Measurements from ENCODE around the gene U2SURP.
"Not testable (repeated sequence)": the region's sequence is repeated elsewhere in the genome, so short reads cannot be mapped to it uniquely, and the experiment has no call there.

U2SURP gene

GRCh38 chr3:143060906-143061305, 59.5 kb downstream of the U2SURP start:
- DNase-seq, result peak in 1 of 2 experiments; percentile 22
- TF ChIP-seq GATA1 (IDR thresholded peaks at IDR 0.05; ENCODE audit: low read depth, low read length) (no peak), POLR2A (IDR thresholded peaks at IDR 0.05; ENCODE audit: low read length) (no peak)

- DNase-seq, result no peak
- TF ChIP-seq GATA1 (IDR thresholded peaks at IDR 0.05; ENCODE audit: low read depth, low read length) (no peak), POLR2A (IDR thresholded peaks at IDR 0.05; ENCODE audit: low read length) (no peak)
These were observed 61.6 kb downstream of the U2SURP start for GRCh38 chr3:143063018-143063417.

DNA sequence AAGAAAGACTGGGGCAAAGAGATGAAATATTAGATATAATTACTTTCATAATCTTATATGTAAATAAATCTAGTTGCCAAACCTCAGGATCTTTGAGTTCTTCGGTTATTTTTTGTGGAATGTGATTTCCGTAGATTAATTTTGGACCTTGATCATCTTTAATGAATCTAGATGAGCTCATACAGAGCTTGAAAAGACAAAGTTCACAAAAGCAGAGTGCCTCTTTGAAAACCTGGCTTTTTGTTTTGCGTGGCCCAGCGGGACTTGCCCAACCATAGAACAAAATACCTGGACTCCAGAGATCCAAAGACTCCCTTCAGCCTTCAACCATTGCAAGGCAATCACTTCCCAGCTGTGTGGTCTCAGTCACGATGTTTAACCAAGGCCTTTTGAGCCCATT, 63.4 kb downstream of the U2SURP start:
- DNase-seq, result no peak
- TF ChIP-seq POLR2A (IDR thresholded peaks at IDR 0.05; ENCODE audit: low read length), result no peak
- TF ChIP-seq GATA1 (IDR thresholded peaks at IDR 0.05; ENCODE audit: low read depth, low read length), result no peak

DNA sequence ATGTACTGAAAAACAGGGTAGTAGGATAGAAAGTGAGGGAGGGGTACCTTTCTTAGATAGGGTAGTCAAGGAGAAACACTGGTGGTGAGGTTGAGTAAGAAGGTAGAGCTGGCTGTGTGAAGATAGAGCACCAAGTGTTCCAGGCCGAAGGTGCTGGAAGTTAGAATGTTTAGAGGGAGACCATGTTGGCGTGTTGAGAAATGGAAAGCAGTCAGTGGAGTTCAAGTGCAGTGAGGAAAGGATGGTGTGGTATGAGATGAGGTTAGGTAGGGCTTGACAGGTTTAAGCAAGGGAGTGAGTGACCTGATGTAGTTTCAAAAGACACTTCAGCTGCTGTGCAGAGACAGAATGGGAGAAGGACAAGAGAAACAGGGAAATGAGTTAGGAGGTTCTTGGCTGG, 64.0 kb downstream of the U2SURP start:
- no peak for DNase-seq
- TF ChIP-seq GATA1 (IDR thresholded peaks at IDR 0.05; ENCODE audit: low read depth, low read length), result no peak
- no peak for TF ChIP-seq POLR2A (IDR thresholded peaks at IDR 0.05; ENCODE audit: low read length)

GRCh38 chr3:143066033-143066432, 64.7 kb downstream of the U2SURP start:
- TF ChIP-seq POLR2A (IDR thresholded peaks at IDR 0.05; ENCODE audit: low read length) (no peak), GATA1 (IDR thresholded peaks at IDR 0.05; ENCODE audit: low read depth, low read length) (no peak)
- no peak for DNase-seq

- no peak for TF ChIP-seq POLR2A (IDR thresholded peaks at IDR 0.05; ENCODE audit: low read length)
- no peak for DNase-seq
These were observed 65.8 kb downstream of the U2SURP start for GRCh38 chr3:143067201-143067600.

- TF ChIP-seq GATA1 (IDR thresholded peaks at IDR 0.05; ENCODE audit: low read depth, low read length) (no peak), POLR2A (IDR thresholded peaks at IDR 0.05; ENCODE audit: low read length) (no peak)
- DNase-seq, result no peak
These were observed 66.7 kb downstream of the U2SURP start for GRCh38 chr3:143068059-143068458.

- no peak for TF ChIP-seq GATA1 (IDR thresholded peaks at IDR 0.05; ENCODE audit: low read depth, low read length)
- TF ChIP-seq POLR2A (IDR thresholded peaks at IDR 0.05; ENCODE audit: low read length), result no peak
- DNase-seq, result no peak
These were observed 69.7 kb downstream of the U2SURP start for GRCh38 chr3:143070977-143071551.

- DNase-seq, result no peak
- no peak for TF ChIP-seq POLR2A (IDR thresholded peaks at IDR 0.05; ENCODE audit: low read length)
- no peak for TF ChIP-seq GATA1 (IDR thresholded peaks at IDR 0.05; ENCODE audit: low read depth, low read length)
These were observed 70.4 kb downstream of the U2SURP start for GRCh38 chr3:143071776-143072175.

- DNase-seq, result not testable (repeated sequence)
These were observed 71.1 kb downstream of the U2SURP start for GRCh38 chr3:143072298-143073020.

GRCh38 chr3:143073541-143073940, 72.2 kb downstream of the U2SURP start:
- DNase-seq, result not testable (repeated sequence)

DNA sequence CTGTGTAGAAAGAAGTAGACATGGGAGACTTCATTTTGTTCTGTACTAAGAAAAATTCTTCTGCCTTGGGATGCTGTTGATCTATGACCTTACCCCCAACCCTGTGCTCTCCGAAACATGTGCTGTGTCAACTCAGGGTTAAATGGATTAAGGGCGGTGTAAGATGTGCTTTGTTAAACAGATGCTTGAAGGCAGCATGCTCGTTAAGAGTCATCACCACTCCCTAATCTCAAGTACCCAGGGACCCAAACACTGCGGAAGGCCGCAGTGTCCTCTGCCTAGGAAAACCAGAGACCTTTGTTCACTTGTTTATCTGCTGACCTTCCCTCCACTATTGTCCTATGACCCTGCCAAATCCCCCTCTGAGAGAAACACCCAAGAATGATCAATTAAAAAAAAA, 72.6 kb downstream of the U2SURP start:
- not testable (repeated sequence) for DNase-seq

- no peak for TF ChIP-seq POLR2A (IDR thresholded peaks at IDR 0.05; ENCODE audit: low read length)
- TF ChIP-seq GATA1 (IDR thresholded peaks at IDR 0.05; ENCODE audit: low read depth, low read length), result no peak
- no peak for DNase-seq
These were observed 77.5 kb downstream of the U2SURP start for GRCh38 chr3:143078883-143079282.

DNA sequence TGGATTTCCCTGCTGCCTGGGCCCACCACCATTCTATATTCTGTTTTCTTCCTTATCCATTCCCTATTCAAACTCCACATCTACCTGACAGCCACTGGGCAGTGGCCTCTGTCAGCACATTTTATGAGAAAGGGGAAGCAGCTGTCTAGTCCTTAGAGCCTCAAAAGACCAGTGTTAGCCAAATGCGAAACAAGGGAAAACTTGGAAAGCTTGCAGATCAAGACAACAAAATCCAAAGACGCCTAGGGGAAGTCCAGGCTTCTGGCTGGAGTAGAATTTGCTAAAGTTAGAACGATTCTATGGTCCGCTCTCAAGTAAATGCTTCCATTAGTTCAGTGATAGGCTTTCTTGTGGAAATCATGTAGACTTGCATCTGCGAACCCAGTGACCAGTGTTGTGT, 78.8 kb downstream of the U2SURP start:
- TF ChIP-seq POLR2A (IDR thresholded peaks at IDR 0.05; ENCODE audit: low read length) (no peak), GATA1 (IDR thresholded peaks at IDR 0.05; ENCODE audit: low read depth, low read length) (no peak)

DNA sequence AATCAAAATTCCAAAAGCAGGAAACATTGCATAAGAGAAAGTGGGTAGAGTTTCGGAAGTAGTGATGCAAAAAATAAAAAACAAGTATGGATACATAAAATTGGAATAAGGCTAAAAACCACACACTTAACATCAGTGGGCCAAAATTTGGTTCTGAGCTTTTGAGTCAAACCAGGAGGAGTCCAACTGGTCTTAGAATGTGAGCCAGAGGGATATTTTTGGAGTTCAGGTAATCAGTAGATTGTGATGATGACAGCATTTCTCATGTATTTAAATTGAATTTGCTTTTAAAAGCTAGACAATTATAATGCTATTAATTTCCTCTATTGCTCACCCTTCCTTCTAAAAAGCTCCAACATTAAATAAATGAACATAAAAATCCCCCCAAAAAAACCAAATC, 80.0 kb downstream of the U2SURP start:
- TF ChIP-seq POLR2A (IDR thresholded peaks at IDR 0.05; ENCODE audit: low read length) (no peak), GATA1 (IDR thresholded peaks at IDR 0.05; ENCODE audit: low read depth, low read length) (no peak)
- no peak for DNase-seq

More for the DNA sequence above, 78.8 kb downstream of the U2SURP start:
- DNase-seq, result no peak

Measured in erythroblast (primary cell).